ENCODE results near the gene ADK. TPM values are rescaled to one million over a fixed set of nuclear protein-coding genes. Genes with fewer than 3 reads are reported as not detected.

ADK gene
- total and polyA plus RNA-seq, 8 donors, result 44.8 to 68.6 (median 57.5) TPM

- Histone ChIP-seq H3K4me1 (peaks cover 21 to 49% of the 10 kb centered on the region in 2 donors), H3K4me3 (peak within 1 kb of the TSS; percentile 69 to 90), H3K27ac (peak within 1 kb of the TSS; percentile 89), H3K36me3 (peaks cover 0 to 8% of the 10 kb centered on the region in 2 donors), H3K27me3 (no peaks in the 10 kb centered on the region), H3K9me3 (no peaks in the 10 kb centered on the region)
- no peak for TF ChIP-seq CTCF (IDR thresholded peaks at IDR 0.05)
- peak in 3 of 4 donors; percentile 89 to 99 (median 93) for DNase-seq
- intact Hi-C loops (cut with DNase I), result no loop called here
- peak; percentile 77 for ATAC-seq
Measured at GRCh38 chr10:74150204-74150989, 624 bp upstream of the ADK start, which contains the start of gene AP3M1. AP3M1 (minus strand) TSS chr10:74150828; CDS start chr10:74138379, 12,449 bp downstream.

- Histone ChIP-seq H3K4me3 (peak overlapping the region; percentile 69 to 90), H3K36me3 (no peaks in the 10 kb centered on the region), H3K4me1 (peaks cover 24 to 33% of the 10 kb centered on the region in 2 donors), H3K27me3 (no peaks in the 10 kb centered on the region), H3K27ac (peak overlapping the region; percentile 15 to 89), H3K9me3 (no peaks in the 10 kb centered on the region)
- DNase-seq (no peak), ATAC-seq (no peak)
- TF ChIP-seq CTCF (IDR thresholded peaks at IDR 0.05), result no peak
- intact Hi-C loops (cut with DNase I), result no loop called here
Measured at GRCh38 chr10:74151879-74152722, 1.1 kb downstream of the ADK start.

GRCh38 chr10:74153123-74153522 is 2.1 kb downstream of the ADK start:
- intact Hi-C loops (cut with DNase I), result no loop called here
- Histone ChIP-seq H3K27ac (no peak overlapping the region), H3K4me1 (peaks cover 24 to 32% of the 10 kb centered on the region in 2 donors), H3K36me3 (no peaks in the 10 kb centered on the region), H3K4me3 (peak overlapping the region in 1 of 2 donors; percentile 90), H3K27me3 (no peaks in the 10 kb centered on the region), H3K9me3 (no peaks in the 10 kb centered on the region)
- ATAC-seq, result no peak
- peak in 1 of 4 donors; percentile 51 for DNase-seq
- peak in 1 of 2 donors; percentile 28 for TF ChIP-seq CTCF (IDR thresholded peaks at IDR 0.05)

- H3K4me1 ChIP-seq, result peaks cover 24 to 26% of the 10 kb centered on the region in 2 donors
- DNase-seq, result no peak
- H3K27me3 ChIP-seq, result no peaks in the 10 kb centered on the region
- intact Hi-C loops (cut with DNase I), result no loop called here
- H3K9me3 ChIP-seq, result no peaks in the 10 kb centered on the region
- no peaks in the 10 kb centered on the region for H3K36me3 ChIP-seq
- no peak overlapping the region for H3K27ac ChIP-seq
- ATAC-seq, result no peak
- H3K4me3 ChIP-seq, result no peak overlapping the region
- no peak for TF ChIP-seq CTCF (IDR thresholded peaks at IDR 0.05)
Measured at GRCh38 chr10:74153676-74154075, 2.7 kb downstream of the ADK start.

- H3K27ac ChIP-seq, result no peak overlapping the region
- ATAC-seq, result no peak
Measured at GRCh38 chr10:74156919-74157289, 5.9 kb downstream of the ADK start.

More at GRCh38 chr10:74156919-74157289, 5.9 kb downstream of the ADK start:
- Histone ChIP-seq H3K9me3 (no peaks in the 10 kb centered on the region), H3K4me3 (no peak overlapping the region), H3K4me1 (peaks cover 10 to 15% of the 10 kb centered on the region in 2 donors), H3K36me3 (no peaks in the 10 kb centered on the region), H3K27me3 (no peaks in the 10 kb centered on the region)
- TF ChIP-seq CTCF (IDR thresholded peaks at IDR 0.05), result no peak
- DNase-seq, result peak in 1 of 4 donors; percentile 52
- intact Hi-C loops (cut with DNase I), result no loop called here
